ENCODE results near the gene NBPF26.
"Not testable (repeated sequence)": the region's sequence is repeated elsewhere in the genome, so short reads cannot be mapped to it uniquely, and the experiment has no call there.

The NBPF26 gene

GRCh38 chr1:120723715-120724402 lies at the start of gene NBPF26:
NBPF26 (plus strand) TSS chr1:120723945.
- DNase-seq (ENCODE audit: low spot score), result peak; percentile 59

- not testable (repeated sequence) for DNase-seq (ENCODE audit: low spot score)
Observed at GRCh38 chr1:120680106-120680819, 43.5 kb upstream of the NBPF26 start.

- not testable (repeated sequence) for DNase-seq (ENCODE audit: low spot score)
Observed at GRCh38 chr1:120680938-120681337, 42.8 kb upstream of the NBPF26 start.

- DNase-seq (ENCODE audit: low spot score), result not testable (repeated sequence)
Observed at GRCh38 chr1:120684397-120684796, 39.3 kb upstream of the NBPF26 start.

GRCh38 chr1:120685622-120686021 lies 38.1 kb upstream of the NBPF26 start:
- DNase-seq (ENCODE audit: low spot score), result not testable (repeated sequence)

- DNase-seq (ENCODE audit: low spot score), result not testable (repeated sequence)
Observed at GRCh38 chr1:120687250-120687649, 36.5 kb upstream of the NBPF26 start.

GRCh38 chr1:120700807-120701562 lies 22.8 kb upstream of the NBPF26 start:
- not testable (repeated sequence) for DNase-seq (ENCODE audit: low spot score)

- DNase-seq (ENCODE audit: low spot score), result not testable (repeated sequence)
Observed at GRCh38 chr1:120723358-120723714, 409 bp upstream of the NBPF26 start.

- DNase-seq (ENCODE audit: low spot score), result not testable (repeated sequence)
Observed at GRCh38 chr1:120724507-120724906, 762 bp downstream of the NBPF26 start.

- DNase-seq (ENCODE audit: low spot score), result not testable (repeated sequence)
Observed at GRCh38 chr1:120728811-120729210, 5.1 kb downstream of the NBPF26 start.

GRCh38 chr1:120769090-120769489 lies 45.3 kb downstream of the NBPF26 start:
- not testable (repeated sequence) for DNase-seq (ENCODE audit: low spot score)

GRCh38 chr1:120805452-120805851 lies 81.7 kb downstream of the NBPF26 start:
- DNase-seq (ENCODE audit: low spot score), result not testable (repeated sequence)

- DNase-seq (ENCODE audit: low spot score), result not testable (repeated sequence)
Observed at GRCh38 chr1:120811822-120812221, 88.1 kb downstream of the NBPF26 start.

- DNase-seq (ENCODE audit: low spot score), result not testable (repeated sequence)
Observed at GRCh38 chr1:120825051-120825450, 101.3 kb downstream of the NBPF26 start.

GRCh38 chr1:120826623-120827022 lies 102.9 kb downstream of the NBPF26 start:
- DNase-seq (ENCODE audit: low spot score), result not testable (repeated sequence)

GRCh38 chr1:120844186-120844944 lies 120.6 kb downstream of the NBPF26 start:
- DNase-seq (ENCODE audit: low spot score), result peak; percentile 63

- not testable (repeated sequence) for DNase-seq (ENCODE audit: low spot score)
Observed at GRCh38 chr1:120844945-120845330, 121.2 kb downstream of the NBPF26 start.

- not testable (repeated sequence) for DNase-seq (ENCODE audit: low spot score)
Observed at GRCh38 chr1:120849400-120850286, 125.9 kb downstream of the NBPF26 start.

- DNase-seq (ENCODE audit: low spot score), result peak; percentile 22
Observed at GRCh38 chr1:120850287-120850536, 126.5 kb downstream of the NBPF26 start.

- DNase-seq (ENCODE audit: low spot score), result peak; percentile 65
Observed at GRCh38 chr1:120850537-120851421, 127.0 kb downstream of the NBPF26 start.
